ENCODE data around the gene MYH7.

- TF ChIP-seq CTCF (conservative IDR thresholded peaks at IDR 0.05 in 1 of 2, IDR thresholded peaks at IDR 0.05 in 1 of 2; ENCODE audit: low read depth in 1 of 2, low read length in 2 of 2) (no peak), EZH2 (IDR thresholded peaks at IDR 0.05; ENCODE audit: low read length, missing control alignments) (no peak)
Measured at GRCh38 chr14:23415821-23416778, 19.4 kb downstream of the MYH7 start.
